HCT116 (cell line): ENCODE measurements around the gene SCN8A. TPM values are rescaled to one million over a fixed set of nuclear protein-coding genes. Genes with fewer than 3 reads are reported as not detected.
A peak's percentile ranks its signal among the peaks of the same experiment; 100 is the strongest.

Experiments used
- ATAC-seq: fragments of 200-7000 bp; cut with Tn5 transposase; 2 replicates; pipeline ENCODE4 v1.9.1; 2020; ENCODE audit warnings: mild to moderate bottlenecking, moderate library complexity
- BruUV-seq: library from RNA; stranded (reverse); fragments of 400-500 nt; replicated peaks from 2 replicates; lab custom pipeline; 2021; lab: Mats Ljungman, UMichigan
- CTCF ChIA-PET: fragments of 300-600 bp; sonication (Branson Sonifier 250); formaldehyde crosslinking; loops from one replicate; lab custom pipeline; 2021; ENCODE audit warnings: antibody characterized with exemption; lab: Charles Lee
- POLR2A ChIA-PET: fragments of 300-600, 350-600 bp; sonication (Branson Sonifier 250); formaldehyde crosslinking; loops from one replicate; lab custom pipeline; 2021; ENCODE audit warnings: antibody characterized with exemption; lab: Charles Lee
- RAD21 ChIA-PET, 2 experiments: fragments of 300-600 bp; sonication (Branson Sonifier 250); formaldehyde crosslinking; loops; one replicate each; lab custom pipeline; 2023; ENCODE audit warnings: low total read pairs in 2 of 2; ENCODE audit not compliant: uncharacterized antibody in 2 of 2, unreplicated experiment in 2 of 2, low non-redundant PET in 1 of 2; lab: Charles Lee
- DNase-seq: peaks from one replicate; pipeline ENCODE4 v3.0.0-alpha.2; 2010; ENCODE audit warnings: low read depth, low spot score
- H2AFZ ChIP-seq: fragments of 200-600 bp; shearing (Covaris generic), sonication (generic); 2 replicates; pipeline ENCODE4 v1.6.1; 2017; ENCODE audit warnings: low read depth, mixed run types, mixed read lengths, antibody characterized with exemption, low read length; ENCODE audit not compliant: poor library complexity, severe bottlenecking
- H3K27ac ChIP-seq: 2 replicates; pipeline ENCODE4 v1.5.1; 2012; ENCODE audit warnings: low read depth, low read length
- H3K27me3 ChIP-seq: fragments of 200-600 bp; sonication (generic); 2 replicates; pipeline ENCODE4 v1.6.1; 2016; ENCODE audit warnings: mixed run types, low read length, mixed read lengths; ENCODE audit not compliant: insufficient read depth
- H3K36me3 ChIP-seq, 2 experiments: fragments of 200-500 bp in 1 of 2; fragments of 200-600 bp in 1 of 2; sonication (Bioruptor generic) in 1 of 2; sonication (generic) in 1 of 2; 2 replicates each; pipeline versions ENCODE4 v1.5.1 to v1.6.1; 2014 to 2016; ENCODE audit warnings: low read length in 2 of 2, inconsistent platforms in 1 of 2, mixed read lengths in 1 of 2, mixed run types in 1 of 2; ENCODE audit not compliant: insufficient read depth in 2 of 2, control insufficient read depth in 1 of 2
- H3K4me1 ChIP-seq, 2 experiments: fragments of 200-600 bp in 1 of 2; sonication (generic) in 1 of 2; 2 replicates each; pipeline versions ENCODE4 v1.5.1 to v1.6.1; 2012 to 2017; ENCODE audit warnings: low read length in 2 of 2, inconsistent platforms in 1 of 2, mild to moderate bottlenecking in 1 of 2, mixed read lengths in 1 of 2, mixed run types in 1 of 2, moderate library complexity in 1 of 2; ENCODE audit not compliant: insufficient read depth in 2 of 2, control insufficient read depth in 1 of 2
- H3K4me2 ChIP-seq: fragments of 200-600 bp; sonication (generic); 2 replicates; pipeline ENCODE4 v1.6.1; 2017; ENCODE audit warnings: mixed run types, low read length, mixed read lengths
- H3K4me3 ChIP-seq, 2 experiments: fragments of 200-600 bp in 1 of 2; sonication (generic) in 1 of 2; replicated peaks in 1 of 2; 2 replicates each; pipeline ENCODE4 v1.5.1; 2011 to 2016; ENCODE audit warnings: low read length in 2 of 2, control low read depth in 1 of 2, low read depth in 1 of 2, mild to moderate bottlenecking in 1 of 2, mixed read lengths in 1 of 2, mixed run types in 1 of 2
- H3K79me2 ChIP-seq: fragments of 200-600 bp; sonication (generic); 2 replicates; pipeline ENCODE4 v1.6.1; 2017; ENCODE audit warnings: mild to moderate bottlenecking, mixed run types, low read length, moderate library complexity, mixed read lengths; ENCODE audit not compliant: insufficient read depth
- H3K9ac ChIP-seq: fragments of 200-600 bp; sonication (generic); 2 replicates; pipeline ENCODE4 v1.6.1; 2016; ENCODE audit warnings: low read length, mixed read lengths
- H3K9me2 ChIP-seq: fragments of 200-600 bp; sonication (generic), shearing (Covaris generic); 2 replicates; pipeline ENCODE4 v1.6.1; 2017; ENCODE audit warnings: mixed run types, mild to moderate bottlenecking, moderate library complexity; ENCODE audit not compliant: insufficient read depth
- H3K9me3 ChIP-seq, 2 experiments: fragments of 200-500 bp in 1 of 2; fragments of 200-600 bp in 1 of 2; sonication (Bioruptor generic) in 1 of 2; sonication (generic) in 1 of 2; 2 replicates each; pipeline ENCODE4 v1.6.1; 2014 to 2017; ENCODE audit warnings: low read length in 2 of 2, mixed read lengths in 2 of 2, inconsistent platforms in 1 of 2, low read depth in 1 of 2, mild to moderate bottlenecking in 1 of 2, mixed run types in 1 of 2, moderate library complexity in 1 of 2; ENCODE audit not compliant: control insufficient read depth in 1 of 2, insufficient read depth in 1 of 2
- H4K20me1 ChIP-seq: fragments of 200-600 bp; sonication (generic), shearing (Covaris generic); 2 replicates; pipeline ENCODE4 v1.6.1; 2017; ENCODE audit warnings: mixed run types, mild to moderate bottlenecking, moderate library complexity; ENCODE audit not compliant: insufficient read depth
- CBX3 ChIP-seq: IDR thresholded peaks from 2 replicates; pipeline ENCODE4 v1.6.1; 2012; ENCODE audit warnings: low read depth
- EZH2 ChIP-seq: fragments of 200-600 bp; sonication (generic); IDR thresholded peaks from 2 replicates; pipeline ENCODE4 v1.6.1; 2017; ENCODE audit warnings: antibody characterized with exemption, mixed run types
- EZH2phosphoT487 ChIP-seq: fragments of 200-600 bp; IDR thresholded peaks from 2 replicates; pipeline ENCODE4 v1.6.1; 2018; ENCODE audit warnings: antibody characterized with exemption, borderline replicate concordance
- FOSL1 ChIP-seq: IDR thresholded peaks from 2 replicates; pipeline ENCODE4 v1.6.1; 2012; ENCODE audit warnings: low read depth
- JUND ChIP-seq: IDR thresholded peaks from 2 replicates; pipeline ENCODE4 v1.6.1; 2012
- POLR2A ChIP-seq: IDR thresholded peaks from 2 replicates; pipeline ENCODE4 v1.7.0; 2011; ENCODE audit warnings: borderline replicate concordance; ENCODE audit not compliant: insufficient read depth, insufficient read length; ENCODE audit errors: extremely low read depth
- RAD21 ChIP-seq: IDR thresholded peaks from 2 replicates; pipeline ENCODE4 v1.6.1; 2012; ENCODE audit warnings: low read depth, mild to moderate bottlenecking
- SP1 ChIP-seq: IDR thresholded peaks from 2 replicates; pipeline ENCODE4 v1.6.1; 2012; ENCODE audit warnings: low read depth
- SRF ChIP-seq: IDR thresholded peaks from 2 replicates; pipeline ENCODE4 v1.6.1; 2012; ENCODE audit warnings: low read depth
- TCF7L2 ChIP-seq: IDR thresholded peaks from 2 replicates; pipeline ENCODE4 v1.7.0; 2011; ENCODE audit warnings: borderline replicate concordance, inconsistent platforms; ENCODE audit not compliant: insufficient read depth, insufficient read length; ENCODE audit errors: extremely low read depth
- YY1 ChIP-seq: IDR thresholded peaks from 2 replicates; pipeline ENCODE4 v1.6.1; 2011; ENCODE audit warnings: low read length, low read depth, moderate library complexity, mild to moderate bottlenecking; ENCODE audit not compliant: insufficient replicate concordance; ENCODE audit errors: extremely low read depth
- ZFX ChIP-seq: fragments of 450-650 bp; IDR thresholded peaks from 2 replicates; pipeline ENCODE4 v1.6.1; 2017
- intact Hi-C: fragments of 100-400 bp; cut with micrococcal nuclease; formaldehyde crosslinking; loops from 2 replicates; pipeline ENCODE4 v1.10.0; 2022
- total RNA-seq: library from RNA; stranded (reverse); gene quantifications from one replicate; pipeline ENCODE4 v1.2.1, GENCODE V29; 2021; ENCODE audit not compliant: unreplicated experiment
- TF ChIP-seq, protein P1 (sequence below): IDR thresholded peaks from 2 replicates; pipeline ENCODE4 v1.6.1; 2012
- TF ChIP-seq, protein P2 (sequence below), 3 experiments: fragments of 200-600 bp in 1 of 3; sonication (generic) in 1 of 3; IDR thresholded peaks in 2 of 3; conservative IDR thresholded peaks in 1 of 3; 2 replicates each; pipeline ENCODE4 v1.5.1; 2012 to 2017; ENCODE audit warnings: low read depth in 2 of 3, low read length in 2 of 3, antibody characterized with exemption in 1 of 3, borderline replicate concordance in 1 of 3, control low read depth in 1 of 3, mild to moderate bottlenecking in 1 of 3, mixed read lengths in 1 of 3, mixed run types in 1 of 3, moderate library complexity in 1 of 3; ENCODE audit not compliant: insufficient read depth in 1 of 3
- TF ChIP-seq, protein P3 (sequence below): IDR thresholded peaks from 2 replicates; pipeline ENCODE4 v1.6.1; 2011; ENCODE audit warnings: mild to moderate bottlenecking, low read length, moderate library complexity; ENCODE audit not compliant: insufficient replicate concordance; ENCODE audit errors: extremely low read depth
- TF ChIP-seq, protein P4 (sequence below): IDR thresholded peaks from 2 replicates; pipeline ENCODE4 v1.6.1; 2012
- TF ChIP-seq, protein P5 (sequence below): IDR thresholded peaks from 2 replicates; pipeline ENCODE4 v1.6.1; 2012; ENCODE audit warnings: low read depth

The SCN8A gene
- total RNA-seq, 1 experiment from 2014 or later: 7.1 TPM

DNA sequence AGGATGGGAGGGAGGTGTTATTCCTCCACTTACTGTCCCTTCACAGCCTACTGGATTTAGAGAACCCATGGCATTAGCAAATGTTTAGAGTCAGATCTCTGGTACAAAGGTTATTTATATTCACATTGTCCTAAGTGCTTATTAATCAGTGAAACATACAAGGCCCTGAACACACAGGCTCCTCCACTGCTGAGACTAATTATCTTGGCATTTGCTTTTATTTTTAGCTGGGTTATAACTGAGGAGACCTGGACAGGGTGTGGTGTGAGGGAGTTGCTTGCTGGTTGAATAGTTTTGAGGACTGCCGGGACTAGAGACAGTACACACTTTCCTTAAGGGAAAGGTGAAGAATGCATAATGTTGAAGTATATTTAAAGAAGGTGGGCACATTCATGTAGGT, 180.0 kb downstream of the SCN8A start (continued):
- TF ChIP-seq, protein P1, sequence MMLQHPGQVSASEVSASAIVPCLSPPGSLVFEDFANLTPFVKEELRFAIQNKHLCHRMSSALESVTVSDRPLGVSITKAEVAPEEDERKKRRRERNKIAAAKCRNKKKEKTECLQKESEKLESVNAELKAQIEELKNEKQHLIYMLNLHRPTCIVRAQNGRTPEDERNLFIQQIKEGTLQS: no peak
- TF ChIP-seq RAD21 (no peak), SRF (no peak)
- TF ChIP-seq, protein P2, sequence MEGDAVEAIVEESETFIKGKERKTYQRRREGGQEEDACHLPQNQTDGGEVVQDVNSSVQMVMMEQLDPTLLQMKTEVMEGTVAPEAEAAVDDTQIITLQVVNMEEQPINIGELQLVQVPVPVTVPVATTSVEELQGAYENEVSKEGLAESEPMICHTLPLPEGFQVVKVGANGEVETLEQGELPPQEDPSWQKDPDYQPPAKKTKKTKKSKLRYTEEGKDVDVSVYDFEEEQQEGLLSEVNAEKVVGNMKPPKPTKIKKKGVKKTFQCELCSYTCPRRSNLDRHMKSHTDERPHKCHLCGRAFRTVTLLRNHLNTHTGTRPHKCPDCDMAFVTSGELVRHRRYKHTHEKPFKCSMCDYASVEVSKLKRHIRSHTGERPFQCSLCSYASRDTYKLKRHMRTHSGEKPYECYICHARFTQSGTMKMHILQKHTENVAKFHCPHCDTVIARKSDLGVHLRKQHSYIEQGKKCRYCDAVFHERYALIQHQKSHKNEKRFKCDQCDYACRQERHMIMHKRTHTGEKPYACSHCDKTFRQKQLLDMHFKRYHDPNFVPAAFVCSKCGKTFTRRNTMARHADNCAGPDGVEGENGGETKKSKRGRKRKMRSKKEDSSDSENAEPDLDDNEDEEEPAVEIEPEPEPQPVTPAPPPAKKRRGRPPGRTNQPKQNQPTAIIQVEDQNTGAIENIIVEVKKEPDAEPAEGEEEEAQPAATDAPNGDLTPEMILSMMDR (IDR thresholded peaks at IDR 0.05 in 2 of 3, conservative IDR thresholded peaks at IDR 0.05 in 1 of 3; ENCODE audit: borderline replicate concordance in 1 of 3, insufficient read depth in 1 of 3, low read depth in 2 of 3, low read length in 2 of 3): no peak

DNA sequence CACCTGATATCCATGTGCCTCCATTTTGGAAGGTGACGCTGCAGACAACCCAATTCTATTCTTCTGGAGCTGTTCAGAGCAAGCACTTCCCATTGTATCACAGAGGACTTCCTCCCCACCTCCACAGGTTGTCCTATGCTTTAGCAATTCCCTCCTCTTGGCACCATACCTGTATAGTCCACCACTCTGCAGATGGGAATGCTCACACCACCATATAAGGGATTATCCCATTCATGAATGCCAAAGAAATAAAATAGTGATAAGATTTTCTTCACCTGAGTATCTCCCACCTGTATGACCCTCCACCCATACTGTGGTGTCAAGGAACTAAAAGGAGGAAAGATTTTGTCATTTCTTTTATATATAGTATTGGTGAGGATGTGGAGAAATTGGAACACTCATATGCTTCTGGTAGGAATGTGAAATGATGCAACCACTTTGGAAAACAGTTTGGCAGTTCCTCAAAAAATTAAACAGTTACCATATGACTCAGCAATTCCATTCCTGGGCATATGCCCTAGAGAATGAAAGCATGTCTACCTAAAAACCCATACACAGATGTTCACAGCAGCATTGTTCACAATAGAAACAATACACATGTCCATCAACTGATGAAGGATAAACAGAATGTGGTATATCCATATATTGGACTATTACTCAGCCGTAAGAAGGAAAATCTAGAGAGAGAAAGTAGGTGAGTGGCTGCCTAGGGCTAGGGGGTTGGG, 182.3 kb downstream of the SCN8A start:
- H3K4me2 ChIP-seq: peak overlapping the region; percentile 2; the same call in 1 of the 2 replicates
- no peak for TF ChIP-seq CBX3
- TF ChIP-seq ZFX: no peak
- no peak for TF ChIP-seq RAD21
- TF ChIP-seq, protein P3, sequence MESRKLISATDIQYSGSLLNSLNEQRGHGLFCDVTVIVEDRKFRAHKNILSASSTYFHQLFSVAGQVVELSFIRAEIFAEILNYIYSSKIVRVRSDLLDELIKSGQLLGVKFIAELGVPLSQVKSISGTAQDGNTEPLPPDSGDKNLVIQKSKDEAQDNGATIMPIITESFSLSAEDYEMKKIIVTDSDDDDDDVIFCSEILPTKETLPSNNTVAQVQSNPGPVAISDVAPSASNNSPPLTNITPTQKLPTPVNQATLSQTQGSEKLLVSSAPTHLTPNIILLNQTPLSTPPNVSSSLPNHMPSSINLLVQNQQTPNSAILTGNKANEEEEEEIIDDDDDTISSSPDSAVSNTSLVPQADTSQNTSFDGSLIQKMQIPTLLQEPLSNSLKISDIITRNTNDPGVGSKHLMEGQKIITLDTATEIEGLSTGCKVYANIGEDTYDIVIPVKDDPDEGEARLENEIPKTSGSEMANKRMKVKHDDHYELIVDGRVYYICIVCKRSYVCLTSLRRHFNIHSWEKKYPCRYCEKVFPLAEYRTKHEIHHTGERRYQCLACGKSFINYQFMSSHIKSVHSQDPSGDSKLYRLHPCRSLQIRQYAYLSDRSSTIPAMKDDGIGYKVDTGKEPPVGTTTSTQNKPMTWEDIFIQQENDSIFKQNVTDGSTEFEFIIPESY: no peak
- TF ChIP-seq EZH2phosphoT487: no peak
- TF ChIP-seq JUND: 0 out of 2 replicates have a peak, but pooled peaks have one; percentile 12
- TF ChIP-seq, protein P4, sequence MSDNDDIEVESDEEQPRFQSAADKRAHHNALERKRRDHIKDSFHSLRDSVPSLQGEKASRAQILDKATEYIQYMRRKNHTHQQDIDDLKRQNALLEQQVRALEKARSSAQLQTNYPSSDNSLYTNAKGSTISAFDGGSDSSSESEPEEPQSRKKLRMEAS: 0 out of 2 replicates have a peak, but pooled peaks have one; percentile 10
- TF ChIP-seq, protein P5, sequence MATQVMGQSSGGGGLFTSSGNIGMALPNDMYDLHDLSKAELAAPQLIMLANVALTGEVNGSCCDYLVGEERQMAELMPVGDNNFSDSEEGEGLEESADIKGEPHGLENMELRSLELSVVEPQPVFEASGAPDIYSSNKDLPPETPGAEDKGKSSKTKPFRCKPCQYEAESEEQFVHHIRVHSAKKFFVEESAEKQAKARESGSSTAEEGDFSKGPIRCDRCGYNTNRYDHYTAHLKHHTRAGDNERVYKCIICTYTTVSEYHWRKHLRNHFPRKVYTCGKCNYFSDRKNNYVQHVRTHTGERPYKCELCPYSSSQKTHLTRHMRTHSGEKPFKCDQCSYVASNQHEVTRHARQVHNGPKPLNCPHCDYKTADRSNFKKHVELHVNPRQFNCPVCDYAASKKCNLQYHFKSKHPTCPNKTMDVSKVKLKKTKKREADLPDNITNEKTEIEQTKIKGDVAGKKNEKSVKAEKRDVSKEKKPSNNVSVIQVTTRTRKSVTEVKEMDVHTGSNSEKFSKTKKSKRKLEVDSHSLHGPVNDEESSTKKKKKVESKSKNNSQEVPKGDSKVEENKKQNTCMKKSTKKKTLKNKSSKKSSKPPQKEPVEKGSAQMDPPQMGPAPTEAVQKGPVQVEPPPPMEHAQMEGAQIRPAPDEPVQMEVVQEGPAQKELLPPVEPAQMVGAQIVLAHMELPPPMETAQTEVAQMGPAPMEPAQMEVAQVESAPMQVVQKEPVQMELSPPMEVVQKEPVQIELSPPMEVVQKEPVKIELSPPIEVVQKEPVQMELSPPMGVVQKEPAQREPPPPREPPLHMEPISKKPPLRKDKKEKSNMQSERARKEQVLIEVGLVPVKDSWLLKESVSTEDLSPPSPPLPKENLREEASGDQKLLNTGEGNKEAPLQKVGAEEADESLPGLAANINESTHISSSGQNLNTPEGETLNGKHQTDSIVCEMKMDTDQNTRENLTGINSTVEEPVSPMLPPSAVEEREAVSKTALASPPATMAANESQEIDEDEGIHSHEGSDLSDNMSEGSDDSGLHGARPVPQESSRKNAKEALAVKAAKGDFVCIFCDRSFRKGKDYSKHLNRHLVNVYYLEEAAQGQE: no peak
- no peak for TF ChIP-seq TCF7L2
- TF ChIP-seq EZH2: no peak
- TF ChIP-seq POLR2A: no peak
- TF ChIP-seq YY1: no peak
- TF ChIP-seq SP1: 0 out of 2 replicates have a peak, but pooled peaks have one; percentile 2
- TF ChIP-seq FOSL1: peak; percentile 55

More for the DNA sequence above, 182.3 kb downstream of the SCN8A start:
- Histone ChIP-seq H2AFZ (no peak overlapping the region), H3K4me1 (peaks cover 2 to 8% of the 10 kb centered on the region in 2 experiments; a peak in 2 of 4 replicates), H3K9me3 (no peaks in the 10 kb centered on the region), H4K20me1 (no peaks in the 10 kb centered on the region), H3K27ac (no peak overlapping the region), H3K9me2 (no peaks in the 10 kb centered on the region), H3K36me3 (no peaks in the 10 kb centered on the region), H3K79me2 (no peaks in the 10 kb centered on the region), H3K27me3 (no peaks in the 10 kb centered on the region), H3K9ac (no peak overlapping the region), H3K4me3 (no peak overlapping the region)
- DNase-seq (peak; percentile 10), ATAC-seq (no peak)
- intact Hi-C loops: no loop called here
- ChIA-PET POLR2A (no interaction called here), RAD21 (interaction anchor here in 1 of 2 experiments (0.6 kb wide), 1 partner anchor 52 kb away, joined by 3 read pairs; no protein-coding TSS in a partner anchor), CTCF (no interaction called here)
- BruUV-seq: no TSS peak
